CD4-positive, alpha-beta memory T cell (primary cell): ENCODE data around the gene UQCRHL. TPM values are rescaled to one million over a fixed set of nuclear protein-coding genes. Genes with fewer than 3 reads are reported as not detected.
"Not testable (repeated sequence)": the region's sequence is repeated elsewhere in the genome, so short reads cannot be mapped to it uniquely, and the experiment has no call there.

Source experiments
- CTCF ChIA-PET: fragments of 350-600 bp; sonication (Branson Sonifier 250); formaldehyde crosslinking; loops from one replicate; lab custom pipeline; 2021; ENCODE audit warnings: inconsistent platforms; ENCODE audit not compliant: partially characterized antibody; lab: Charles Lee
- POLR2A ChIA-PET: fragments of 350-600 bp; sonication (Branson Sonifier 250); formaldehyde crosslinking; loops from one replicate; lab custom pipeline; 2021; ENCODE audit not compliant: partially characterized antibody; lab: Charles Lee
- DNase-seq, 5 donors: peaks; one replicate each; pipeline versions ENCODE4 v3.0.0 to v3.0.0-alpha.2; 2020 to 2022; ENCODE audit warnings: mixed read lengths in 1 of 5
- H3K27ac ChIP-seq: one replicate; pipeline ENCODE4 v1.7.0; 2013; ENCODE audit warnings: low read depth, low read length
- H3K27me3 ChIP-seq: 2 replicates; pipeline ENCODE4 v1.7.0; 2013; ENCODE audit warnings: mild to moderate bottlenecking, low read length, moderate library complexity; ENCODE audit not compliant: insufficient read depth
- H3K36me3 ChIP-seq: 2 replicates; pipeline ENCODE4 v1.7.0; 2013; ENCODE audit warnings: mild to moderate bottlenecking, low read length, moderate library complexity; ENCODE audit not compliant: insufficient read depth
- H3K4me1 ChIP-seq: 2 replicates; pipeline ENCODE4 v1.7.0; 2013; ENCODE audit warnings: mild to moderate bottlenecking, low read length, moderate library complexity; ENCODE audit not compliant: insufficient read depth
- H3K4me3 ChIP-seq, 2 donors: one replicate each; pipeline ENCODE4 v1.7.0; 2013; ENCODE audit warnings: low read length in 2 of 2, mild to moderate bottlenecking in 1 of 2
- H3K9me3 ChIP-seq, 2 donors: one replicate each; pipeline ENCODE4 v1.7.0; 2013; ENCODE audit warnings: low read length in 2 of 2, control low read depth in 1 of 2; ENCODE audit not compliant: control insufficient read depth in 1 of 2
- H3K27ac Mint-ChIP-seq, 7 donors: one replicate each; pipeline ENCODE4 v1.8.0; 2020 to 2021; ENCODE audit warnings: mixed read lengths in 7 of 7, mild to moderate bottlenecking in 6 of 7, inconsistent platforms in 3 of 7, moderate library complexity in 3 of 7
- H3K27me3 Mint-ChIP-seq, 2 donors: one replicate each; pipeline ENCODE4 v1.8.0; 2020 to 2021; ENCODE audit warnings: mixed read lengths in 2 of 2
- H3K36me3 Mint-ChIP-seq, 2 donors: one replicate each; pipeline ENCODE4 v1.8.0; 2020 to 2021; ENCODE audit warnings: mixed read lengths in 2 of 2, inconsistent platforms in 1 of 2, mild to moderate bottlenecking in 1 of 2
- H3K4me1 Mint-ChIP-seq, 4 donors: one replicate each; pipeline ENCODE4 v1.8.0; 2020 to 2021; ENCODE audit warnings: mixed read lengths in 4 of 4, mild to moderate bottlenecking in 1 of 4
- H3K4me3 Mint-ChIP-seq, 8 donors: one replicate each; pipeline ENCODE4 v1.8.0; 2020 to 2021; ENCODE audit warnings: mixed read lengths in 8 of 8, mild to moderate bottlenecking in 7 of 8, moderate library complexity in 6 of 8, inconsistent platforms in 3 of 8
- H3K9me3 Mint-ChIP-seq, 8 donors: one replicate each; pipeline ENCODE4 v1.8.0; 2020 to 2021; ENCODE audit warnings: mixed read lengths in 8 of 8, mild to moderate bottlenecking in 5 of 8, inconsistent platforms in 3 of 8, moderate library complexity in 1 of 8
- intact Hi-C: fragments of 100-400 bp; cut with micrococcal nuclease; formaldehyde crosslinking; loops from one replicate; pipeline ENCODE4 v1.15.1; 2023
- polyA plus RNA-seq, 2 donors: library from polyadenylated mRNA; unstranded; fragments of 300-500 nt; fragmentation: Illumina TruSeq; gene quantifications; one replicate each; pipeline ENCODE4 v1.2.3, GENCODE V29; 2021
- total RNA-seq, 2 experiments: library from RNA; stranded (reverse); gene quantifications; one replicate each; pipeline ENCODE4 v1.2.3, GENCODE V29; 2021

UQCRHL gene
- total and polyA plus RNA-seq, 4 experiments from 2014 or later = 0.26 to 1.7 (median 1.1) TPM

DNA sequence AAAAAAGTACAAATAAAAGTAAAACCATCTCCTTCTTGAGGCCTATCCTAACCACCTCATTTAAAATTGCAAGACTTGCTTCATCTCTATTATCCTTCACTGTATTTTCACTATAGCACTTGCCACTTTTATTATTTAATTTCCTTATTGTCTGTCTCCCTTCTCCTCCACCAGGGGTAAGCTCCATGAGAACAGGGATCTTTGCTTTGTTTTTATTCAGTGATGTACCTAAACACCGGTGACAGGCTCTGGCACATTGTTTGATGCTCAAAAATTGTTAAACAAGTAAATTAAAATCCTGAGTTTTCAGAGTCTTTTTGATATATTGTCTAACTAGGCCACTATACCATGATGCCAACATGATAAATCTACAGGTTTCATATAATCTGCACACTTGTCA is 22.8 kb upstream of the UQCRHL start:
- CTCF ChIA-PET = interaction anchor here (0.7 to 1.8 kb wide), 3 partner anchors 12 to 127 kb away, joined by 4 to 9 read pairs (median 4); no protein-coding TSS in a partner anchor
- no peak overlapping the region for H3K27ac ChIP-seq
- H3K4me3 ChIP-seq = no peak overlapping the region

GRCh38 chr1:15828931-15829330 is 21.5 kb upstream of the UQCRHL start:
- H3K4me1 Mint-ChIP-seq = peaks cover 14 to 37% (median 20%) of the 10 kb centered on the region in 4 donors
- H3K36me3 Mint-ChIP-seq, H3K27me3 Mint-ChIP-seq, H3K9me3 ChIP-seq, H3K36me3 ChIP-seq, H3K9me3 Mint-ChIP-seq, POLR2A ChIA-PET, H3K4me3 ChIP-seq, H3K27ac ChIP-seq, H3K27me3 ChIP-seq, H3K27ac Mint-ChIP-seq, DNase-seq, intact Hi-C loops, H3K4me3 Mint-ChIP-seq: not testable (repeated sequence)
- CTCF ChIA-PET = interaction anchor here (1.8 kb wide), 1 partner anchor 14 kb away, joined by 9 read pairs; no protein-coding TSS in a partner anchor
- peaks cover 14% of the 10 kb centered on the region for H3K4me1 ChIP-seq

More for the DNA sequence above, 22.8 kb upstream of the UQCRHL start:
- H3K27ac Mint-ChIP-seq = peak overlapping the region in 2 of 7 donors; percentile 5 to 79
- H3K9me3 ChIP-seq = no peaks in the 10 kb centered on the region
- H3K4me3 Mint-ChIP-seq = no peak overlapping the region
- H3K27me3 Mint-ChIP-seq = no peaks in the 10 kb centered on the region
- peaks cover 0 to 3% (median 0%) of the 10 kb centered on the region in 8 donors for H3K9me3 Mint-ChIP-seq
- H3K36me3 ChIP-seq = no peaks in the 10 kb centered on the region
- peaks cover 3 to 12% of the 10 kb centered on the region in 2 donors for H3K36me3 Mint-ChIP-seq
- H3K27me3 ChIP-seq = no peaks in the 10 kb centered on the region
- DNase-seq = no peak
- POLR2A ChIA-PET = no interaction called here
- peaks cover 14% of the 10 kb centered on the region for H3K4me1 ChIP-seq
- intact Hi-C loops = loop anchor here (10.0 kb wide), 2 partner anchors 215 to 1075 kb away; partner anchors contain the start of gene DDI2
- H3K4me1 Mint-ChIP-seq = peaks cover 14 to 44% (median 20%) of the 10 kb centered on the region in 4 donors

DNA sequence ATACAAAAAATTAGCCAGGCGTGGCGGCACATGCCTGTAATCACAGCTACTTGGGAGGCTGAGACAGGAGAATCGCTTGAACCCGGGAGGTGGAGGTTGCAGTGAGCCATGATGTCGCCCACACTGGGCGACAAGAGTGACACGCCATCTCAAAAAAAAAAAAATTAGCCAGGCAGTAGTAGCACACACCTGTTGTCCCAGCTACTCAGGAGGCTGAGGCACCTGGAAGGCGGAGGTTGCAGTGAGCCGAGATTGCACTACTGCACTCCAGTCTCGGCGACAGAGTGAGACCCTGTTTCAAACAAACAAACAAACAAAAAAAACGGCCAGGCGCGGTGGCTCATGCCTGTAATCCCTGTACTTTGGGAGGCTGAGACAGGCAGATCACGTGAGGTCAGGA is 20.1 kb upstream of the UQCRHL start:
- H3K4me3 ChIP-seq, DNase-seq, H3K36me3 Mint-ChIP-seq, H3K27ac ChIP-seq, H3K27ac Mint-ChIP-seq, POLR2A ChIA-PET, H3K36me3 ChIP-seq, H3K27me3 ChIP-seq, intact Hi-C loops, H3K9me3 ChIP-seq, H3K27me3 Mint-ChIP-seq, H3K9me3 Mint-ChIP-seq, H3K4me3 Mint-ChIP-seq: not testable (repeated sequence)
- H3K4me1 Mint-ChIP-seq = peaks cover 10 to 27% (median 16%) of the 10 kb centered on the region in 4 donors
- CTCF ChIA-PET = interaction anchor here (1.6 kb wide), 1 partner anchor 12 kb away, joined by 10 read pairs; no protein-coding TSS in a partner anchor
- H3K4me1 ChIP-seq = peaks cover 11% of the 10 kb centered on the region

- Mint-ChIP-seq H3K36me3 (peaks cover 2 to 3% of the 10 kb centered on the region in 2 donors), H3K9me3 (no peaks in the 10 kb centered on the region), H3K27ac (no peak overlapping the region), H3K4me3 (no peak overlapping the region), H3K4me1 (peaks cover 10 to 26% (median 16%) of the 10 kb centered on the region in 4 donors), H3K27me3 (no peaks in the 10 kb centered on the region)
- DNase-seq = no peak
- CTCF ChIA-PET = interaction anchor here (1.6 kb wide), 1 partner anchor 11 kb away, joined by 10 read pairs; no protein-coding TSS in a partner anchor
- Histone ChIP-seq H3K4me1 (peaks cover 11% of the 10 kb centered on the region), H3K27me3 (no peaks in the 10 kb centered on the region), H3K27ac (no peak overlapping the region), H3K9me3 (no peaks in the 10 kb centered on the region), H3K4me3 (no peak overlapping the region), H3K36me3 (no peaks in the 10 kb centered on the region)
- POLR2A ChIA-PET = interaction anchor here (0.8 kb wide), 1 partner anchor 21 kb away, joined by 5 read pairs; the partner anchor contains the start of gene SPEN
- intact Hi-C loops = no loop called here
Observed at GRCh38 chr1:15826810-15827507, 19.5 kb upstream of the UQCRHL start.

- CTCF ChIA-PET = interaction anchor here (1.6 kb wide), 1 partner anchor 10 kb away, joined by 10 read pairs; no protein-coding TSS in a partner anchor
- Mint-ChIP-seq H3K27me3 (no peaks in the 10 kb centered on the region), H3K9me3 (no peaks in the 10 kb centered on the region), H3K36me3 (no peaks in the 10 kb centered on the region), H3K4me3 (no peak overlapping the region), H3K4me1 (peaks cover 6 to 20% (median 11%) of the 10 kb centered on the region in 4 donors), H3K27ac (peak overlapping the region in 1 of 7 donors; percentile 75)
- Histone ChIP-seq H3K27ac (no peak overlapping the region), H3K27me3 (no peaks in the 10 kb centered on the region), H3K4me3 (no peak overlapping the region), H3K9me3 (no peaks in the 10 kb centered on the region), H3K4me1 (peaks cover 11% of the 10 kb centered on the region), H3K36me3 (no peaks in the 10 kb centered on the region)
- DNase-seq = no peak
- intact Hi-C loops = no loop called here
- POLR2A ChIA-PET = no interaction called here
Observed at GRCh38 chr1:15825800-15826199, 18.4 kb upstream of the UQCRHL start.

GRCh38 chr1:15820478-15820877 is 13.0 kb upstream of the UQCRHL start:
- no peak for DNase-seq
- Mint-ChIP-seq H3K4me3 (no peak overlapping the region), H3K4me1 (peaks cover 3 to 5% (median 4%) of the 10 kb centered on the region in 4 donors), H3K36me3 (no peaks in the 10 kb centered on the region), H3K9me3 (no peaks in the 10 kb centered on the region), H3K27me3 (peaks cover 0 to 3% of the 10 kb centered on the region in 2 donors), H3K27ac (peak overlapping the region in 1 of 7 donors; percentile 37)
- H3K9me3 ChIP-seq = no peaks in the 10 kb centered on the region
- no peaks in the 10 kb centered on the region for H3K36me3 ChIP-seq
- H3K4me3 ChIP-seq = no peak overlapping the region
- H3K27ac ChIP-seq = no peak overlapping the region
- POLR2A ChIA-PET = interaction anchor here (4.3 kb wide), 1 partner anchor 13 kb away, joined by 18 read pairs; no protein-coding TSS in a partner anchor
- intact Hi-C loops = no loop called here
- no peaks in the 10 kb centered on the region for H3K27me3 ChIP-seq
- H3K4me1 ChIP-seq = peaks cover 8% of the 10 kb centered on the region
- CTCF ChIA-PET = no interaction called here

DNA sequence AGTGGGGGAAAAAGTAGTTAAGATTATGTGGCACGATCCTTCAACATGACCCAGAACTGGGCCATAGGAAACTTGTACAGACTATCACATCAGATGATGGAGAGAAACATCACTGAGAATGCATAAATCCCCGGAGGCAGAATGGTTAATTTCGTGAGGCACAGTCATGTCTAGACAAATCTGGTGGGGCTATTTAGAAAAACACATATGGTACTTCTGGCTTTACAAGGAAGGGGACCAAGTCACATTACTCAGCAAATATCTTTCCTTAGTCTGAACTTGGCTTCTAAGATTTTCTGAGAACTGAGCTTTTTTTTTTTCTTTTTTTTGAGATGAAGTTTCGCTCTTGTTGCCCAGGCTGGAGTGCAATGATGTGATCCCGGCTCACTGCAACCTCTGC is 9.2 kb upstream of the UQCRHL start:
- H3K9me3 ChIP-seq = no peaks in the 10 kb centered on the region
- Mint-ChIP-seq H3K4me1 (peaks cover 3 to 6% (median 5%) of the 10 kb centered on the region in 4 donors), H3K4me3 (no peak overlapping the region), H3K27me3 (peaks cover 0 to 4% of the 10 kb centered on the region in 2 donors), H3K27ac (no peak overlapping the region), H3K36me3 (no peaks in the 10 kb centered on the region), H3K9me3 (no peaks in the 10 kb centered on the region)
- H3K27me3 ChIP-seq = no peaks in the 10 kb centered on the region
- H3K4me1 ChIP-seq = peaks cover 5% of the 10 kb centered on the region
- no peak overlapping the region for H3K27ac ChIP-seq
- ChIA-PET CTCF (interaction anchor here (1.6 to 2.4 kb wide), 8 partner anchors 12 to 240 kb away, joined by 3 to 16 read pairs (median 8); partner anchors contain the start of gene SPEN), POLR2A (interaction anchor here (0.6 to 2.8 kb wide), 2 partner anchors 17 to 195 kb away, joined by 4 to 17 read pairs; no protein-coding TSS in a partner anchor)
- no peaks in the 10 kb centered on the region for H3K36me3 ChIP-seq
- H3K4me3 ChIP-seq = no peak overlapping the region
- DNase-seq = no peak
- intact Hi-C loops = loop anchor here (5.0 kb wide), 1 partner anchor 101 kb away; no protein-coding TSS in a partner anchor
